Breast epithelium (tissue), 3 donors: ENCODE data around the gene TGFBRAP1.

Experiments used
- POLR2A ChIP-seq: fragments of 450-650 bp; IDR thresholded peaks from one replicate; pipeline ENCODE4 v1.6.1; 2016; ENCODE audit warnings: antibody characterized with exemption, mild to moderate bottlenecking, moderate library complexity
- POLR2AphosphoS5 ChIP-seq, 3 donors: sonication (generic); formaldehyde crosslinking; IDR thresholded peaks; one replicate each; pipeline ENCODE4 v1.6.1; 2017; ENCODE audit warnings: antibody characterized with exemption in 3 of 3
- TF ChIP-seq, protein P1 (sequence below), 3 donors: fragments of 450-650 bp; IDR thresholded peaks; one replicate each; pipeline ENCODE4 v1.5.1; 2016 to 2017; ENCODE audit warnings: antibody characterized with exemption in 3 of 3, mild to moderate bottlenecking in 3 of 3, moderate library complexity in 3 of 3

DNA sequence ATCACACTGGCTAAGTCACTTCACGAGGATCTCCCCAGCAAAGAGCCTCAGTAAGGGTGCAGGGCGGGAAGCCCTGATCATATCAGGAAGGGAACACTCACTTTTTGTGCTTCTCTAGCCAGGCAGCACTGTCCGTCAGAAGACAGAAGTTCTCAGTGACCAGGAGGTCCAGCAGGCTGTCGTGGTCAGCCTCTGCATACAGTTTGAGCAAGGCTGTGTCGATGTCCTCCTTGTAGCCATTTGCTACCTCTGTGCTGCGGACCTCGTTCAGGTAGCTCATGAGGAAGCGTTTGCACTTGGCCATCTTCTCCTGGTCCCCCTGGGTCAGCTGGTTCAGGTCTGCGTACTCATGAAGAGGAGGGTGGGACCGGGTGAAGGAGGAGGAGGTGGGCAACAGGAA is 49.3 kb downstream of the TGFBRAP1 start:
- TF ChIP-seq, protein P1, sequence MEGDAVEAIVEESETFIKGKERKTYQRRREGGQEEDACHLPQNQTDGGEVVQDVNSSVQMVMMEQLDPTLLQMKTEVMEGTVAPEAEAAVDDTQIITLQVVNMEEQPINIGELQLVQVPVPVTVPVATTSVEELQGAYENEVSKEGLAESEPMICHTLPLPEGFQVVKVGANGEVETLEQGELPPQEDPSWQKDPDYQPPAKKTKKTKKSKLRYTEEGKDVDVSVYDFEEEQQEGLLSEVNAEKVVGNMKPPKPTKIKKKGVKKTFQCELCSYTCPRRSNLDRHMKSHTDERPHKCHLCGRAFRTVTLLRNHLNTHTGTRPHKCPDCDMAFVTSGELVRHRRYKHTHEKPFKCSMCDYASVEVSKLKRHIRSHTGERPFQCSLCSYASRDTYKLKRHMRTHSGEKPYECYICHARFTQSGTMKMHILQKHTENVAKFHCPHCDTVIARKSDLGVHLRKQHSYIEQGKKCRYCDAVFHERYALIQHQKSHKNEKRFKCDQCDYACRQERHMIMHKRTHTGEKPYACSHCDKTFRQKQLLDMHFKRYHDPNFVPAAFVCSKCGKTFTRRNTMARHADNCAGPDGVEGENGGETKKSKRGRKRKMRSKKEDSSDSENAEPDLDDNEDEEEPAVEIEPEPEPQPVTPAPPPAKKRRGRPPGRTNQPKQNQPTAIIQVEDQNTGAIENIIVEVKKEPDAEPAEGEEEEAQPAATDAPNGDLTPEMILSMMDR (IDR thresholded peaks at IDR 0.05): no peak
- TF ChIP-seq POLR2A (no peak), POLR2AphosphoS5 (IDR thresholded peaks at IDR 0.05) (no peak)
